NCI-H1105 treated with DMSO at 0.1 percent for 48 hours (cell line): ENCODE data around the gene ACAA1.
"Not testable (repeated sequence)": the region's sequence is repeated elsewhere in the genome, so short reads cannot be mapped to it uniquely, and the experiment has no call there.

Source experiments
- DNase-seq: peaks from one replicate; lab custom pipeline; 2025; lab: John Stamatoyannopoulos, UW

Gene ACAA1

GRCh38 chr3:38134517-38135143 is 2.3 kb downstream of the ACAA1 start:
- DNase-seq = not testable (repeated sequence)

- no peak for DNase-seq
These were observed 3.1 kb downstream of the ACAA1 start for GRCh38 chr3:38133557-38134405.

- no peak for DNase-seq
These were observed 3.7 kb downstream of the ACAA1 start for GRCh38 chr3:38133209-38133556.

GRCh38 chr3:38131621-38132369 is 5.1 kb downstream of the ACAA1 start:
- DNase-seq = no peak

GRCh38 chr3:38130631-38131065 is 6.3 kb downstream of the ACAA1 start:
- no peak for DNase-seq

GRCh38 chr3:38129058-38129457 is 7.9 kb downstream of the ACAA1 start:
- DNase-seq = no peak

- no peak for DNase-seq
These were observed 8.6 kb downstream of the ACAA1 start for GRCh38 chr3:38128303-38128655.

- no peak for DNase-seq
These were observed 9.2 kb downstream of the ACAA1 start for GRCh38 chr3:38127611-38128302.

GRCh38 chr3:38126121-38126892 is 10.6 kb downstream of the ACAA1 start:
- DNase-seq = no peak

GRCh38 chr3:38125305-38126120 is 11.4 kb downstream of the ACAA1 start:
- no peak for DNase-seq

GRCh38 chr3:38124324-38125122 is 12.4 kb downstream of the ACAA1 start:
- no peak for DNase-seq

GRCh38 chr3:38122712-38123290 is 14.1 kb downstream of the ACAA1 start:
- DNase-seq = no peak

- no peak for DNase-seq
These were observed 15.0 kb downstream of the ACAA1 start for GRCh38 chr3:38121832-38122461.

GRCh38 chr3:38121451-38121831 is 15.5 kb downstream of the ACAA1 start:
- no peak for DNase-seq

- no peak for DNase-seq
These were observed 16.1 kb downstream of the ACAA1 start for GRCh38 chr3:38120693-38121450.

- no peak for DNase-seq
These were observed 16.9 kb downstream of the ACAA1 start for GRCh38 chr3:38119821-38120692.

- no peak for DNase-seq
These were observed 17.7 kb downstream of the ACAA1 start for GRCh38 chr3:38119248-38119544.
